Upper lobe of left lung (tissue), 4 donors: ENCODE data around the gene MBNL2.

Experiments
- CTCF ChIP-seq, 6 experiments: fragments of 450-650 bp in 4 of 6; fragments of 200-600 bp in 2 of 6; sonication (generic) in 2 of 6; IDR thresholded peaks; one replicate each; pipeline ENCODE4 v1.5.1; 2016 to 2019; ENCODE audit warnings: antibody characterized with exemption in 6 of 6
- EP300 ChIP-seq, 4 donors: sonication (generic); formaldehyde crosslinking; IDR thresholded peaks; one replicate each; pipeline ENCODE4 v1.5.1; 2017; ENCODE audit warnings: antibody characterized with exemption in 4 of 4, control low read depth in 2 of 4
- POLR2A ChIP-seq, 4 donors: fragments of 450-650 bp; IDR thresholded peaks; one replicate each; pipeline ENCODE4 v1.5.1; 2016 to 2017; ENCODE audit warnings: antibody characterized with exemption in 4 of 4, mild to moderate bottlenecking in 2 of 4
- POLR2AphosphoS5 ChIP-seq, 2 donors: sonication (generic); formaldehyde crosslinking; IDR thresholded peaks; one replicate each; pipeline ENCODE4 v1.5.1; 2017; ENCODE audit warnings: antibody characterized with exemption in 2 of 2

DNA sequence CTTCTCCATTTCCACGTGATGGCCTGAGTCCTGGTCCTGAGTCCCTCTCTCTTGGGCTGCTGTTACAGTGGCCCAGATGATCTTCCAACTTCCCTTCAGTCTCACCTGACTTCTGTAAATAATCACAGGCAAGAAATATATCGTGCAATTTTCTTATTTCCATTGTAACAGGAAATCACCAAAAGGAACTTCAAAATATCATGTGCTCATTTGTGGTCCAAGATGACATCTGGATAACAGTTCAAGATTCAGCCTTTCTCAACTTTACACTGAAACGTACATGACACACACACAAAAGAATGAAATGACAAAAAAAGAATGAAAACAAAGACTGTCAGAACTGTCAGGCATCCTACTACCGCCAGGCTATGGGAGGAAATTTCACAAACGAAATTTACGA, 189.9 kb downstream of the MBNL2 start:
- no peak for TF ChIP-seq CTCF (IDR thresholded peaks at IDR 0.05)
- no peak for TF ChIP-seq EP300 (IDR thresholded peaks at IDR 0.05)
- TF ChIP-seq POLR2AphosphoS5 (IDR thresholded peaks at IDR 0.05), result no peak
- no peak for TF ChIP-seq POLR2A (IDR thresholded peaks at IDR 0.05)
